SK-N-SH treated with all-trans-retinoic acid at 6 μM for 48 hours (cell line): ENCODE results near the gene LAIR1.

Experiments
- ATAC-seq: fragments of 200-7000 bp; cut with Tn5 transposase; 3 replicates; pipeline ENCODE4 v1.9.1; 2020; ENCODE audit warnings: mild to moderate bottlenecking, moderate library complexity
- ARNTL ChIP-seq: fragments of 450-650 bp; formaldehyde crosslinking; IDR thresholded peaks from 2 replicates; pipeline ENCODE4 v1.5.0; 2020; ENCODE audit warnings: low read depth, mild to moderate bottlenecking, moderate library complexity, borderline replicate concordance
- BACH2 ChIP-seq: fragments of 250-450 bp; sonication (Bioruptor Pico); IDR thresholded peaks from 2 replicates; pipeline ENCODE4 v1.9.0; 2021; ENCODE audit warnings: mild to moderate bottlenecking, borderline replicate concordance
- CSDC2 ChIP-seq: fragments of 250-450 bp; sonication (Bioruptor Pico); IDR thresholded peaks from 2 replicates; pipeline ENCODE4 v1.5.0; 2020; ENCODE audit warnings: mild to moderate bottlenecking, moderate library complexity
- CSRNP3 ChIP-seq: fragments of 250-450 bp; sonication (Bioruptor Pico); IDR thresholded peaks from 2 replicates; pipeline ENCODE4 v1.5.1; 2021; ENCODE audit warnings: mild to moderate bottlenecking, moderate library complexity
- ESRRG ChIP-seq: fragments of 250-450 bp; sonication (Bioruptor Pico); IDR thresholded peaks from 2 replicates; pipeline ENCODE4 v1.6.1; 2021; ENCODE audit warnings: mild to moderate bottlenecking
- GLIS3 ChIP-seq: fragments of 250-450 bp; sonication (Bioruptor Pico); IDR thresholded peaks from 2 replicates; pipeline ENCODE4 v1.5.0; 2020; ENCODE audit warnings: mild to moderate bottlenecking, moderate library complexity
- OSR1 ChIP-seq: fragments of 250-450 bp; sonication (Bioruptor Pico); IDR thresholded peaks from 2 replicates; pipeline ENCODE4 v1.8.0; 2022; ENCODE audit warnings: moderate library complexity, mild to moderate bottlenecking, inconsistent platforms
- PATZ1 ChIP-seq: fragments of 250-450 bp; sonication (Bioruptor Pico); IDR thresholded peaks from 2 replicates; pipeline ENCODE4 v1.8.0; 2020; ENCODE audit warnings: mild to moderate bottlenecking, moderate library complexity, borderline replicate concordance
- POU6F1 ChIP-seq: fragments of 250-450 bp; sonication (Bioruptor Pico); IDR thresholded peaks from 2 replicates; pipeline ENCODE4 v1.8.0; 2021; ENCODE audit warnings: low read depth, mild to moderate bottlenecking, moderate library complexity, borderline replicate concordance
- PPARA ChIP-seq: fragments of 250-450 bp; sonication (Bioruptor Pico); IDR thresholded peaks from 2 replicates; pipeline ENCODE4 v1.5.0; 2020; ENCODE audit warnings: mild to moderate bottlenecking, borderline replicate concordance
- RARB ChIP-seq: fragments of 250-450 bp; sonication (Bioruptor Pico); IDR thresholded peaks from 2 replicates; pipeline ENCODE4 v1.8.0; 2021; ENCODE audit warnings: mild to moderate bottlenecking, moderate library complexity
- TCF4 ChIP-seq: fragments of 250-450 bp; sonication (Bioruptor Pico); IDR thresholded peaks from 2 replicates; pipeline ENCODE4 v1.8.0; 2021; ENCODE audit warnings: mild to moderate bottlenecking, moderate library complexity, borderline replicate concordance
- TSHZ2 ChIP-seq: fragments of 250-450 bp; sonication (Bioruptor Pico); IDR thresholded peaks from 2 replicates; pipeline ENCODE4 v1.5.0; 2020; ENCODE audit warnings: mild to moderate bottlenecking, moderate library complexity
- ZC3H10 ChIP-seq: fragments of 250-450 bp; sonication (Bioruptor Pico); IDR thresholded peaks from 2 replicates; pipeline ENCODE4 v1.5.1; 2021; ENCODE audit warnings: mild to moderate bottlenecking, moderate library complexity
- ZFP3 ChIP-seq: fragments of 250-450 bp; sonication (Bioruptor Pico); IDR thresholded peaks from 2 replicates; pipeline ENCODE4 v1.5.0; 2020; ENCODE audit warnings: mild to moderate bottlenecking, moderate library complexity
- ZFP30 ChIP-seq: fragments of 450-650 bp; formaldehyde crosslinking; IDR thresholded peaks from 2 replicates; pipeline ENCODE4 v1.5.0; 2022; ENCODE audit warnings: mild to moderate bottlenecking, moderate library complexity
- ZNF565 ChIP-seq: fragments of 450-650 bp; formaldehyde crosslinking; conservative IDR thresholded peaks from 2 replicates; pipeline ENCODE4 v1.5.0; 2020; ENCODE audit warnings: low read depth, mild to moderate bottlenecking, moderate library complexity
- ZNF70 ChIP-seq: fragments of 450-650 bp; formaldehyde crosslinking; IDR thresholded peaks from 2 replicates; pipeline ENCODE4 v1.5.0; 2020; ENCODE audit warnings: mild to moderate bottlenecking, moderate library complexity
- ZNF8 ChIP-seq: fragments of 450-650 bp; formaldehyde crosslinking; IDR thresholded peaks from 2 replicates; pipeline ENCODE4 v1.5.0; 2020; ENCODE audit warnings: mild to moderate bottlenecking, moderate library complexity

The LAIR1 gene

GRCh38 chr19:54364775-54365257, at the start of gene LAIR1:
Gene LAIR1, minus strand, starts transcription at chr19:54364931. Its CDS starts 127 bp downstream, at chr19:54364804.
- TF ChIP-seq OSR1 (CRISPR knock-in tag) = no peak
- no peak for TF ChIP-seq RARB (CRISPR knock-in tag)
- no peak for TF ChIP-seq POU6F1 (CRISPR knock-in tag)
- TF ChIP-seq ZC3H10 = no peak
- TF ChIP-seq CSDC2 = no peak
- TF ChIP-seq ZNF8 (CRISPR knock-in tag) = no peak
- ATAC-seq = no peak

- no peak for ATAC-seq
- TF ChIP-seq ZFP30 = no peak
- TF ChIP-seq ARNTL = no peak
- TF ChIP-seq PPARA (CRISPR knock-in tag) = no peak
- TF ChIP-seq ZNF565 = no peak
- TF ChIP-seq ZNF8 (CRISPR knock-in tag) = no peak
- TF ChIP-seq TSHZ2 (CRISPR knock-in tag) = no peak
- TF ChIP-seq, all 23 proteins: peak for 0
These were observed 49.4 kb upstream of the LAIR1 start for GRCh38 chr19:54414156-54414555.

GRCh38 chr19:54412877-54413276, 48.1 kb upstream of the LAIR1 start:
- no peak for ATAC-seq
- TF ChIP-seq POU6F1 (CRISPR knock-in tag) = no peak
- no peak for TF ChIP-seq ZNF70
- no peak for TF ChIP-seq TCF4 (CRISPR knock-in tag)
- no peak for TF ChIP-seq BACH2 (CRISPR knock-in tag)
- no peak for TF ChIP-seq ARNTL
- TF ChIP-seq ZNF565 = no peak
- no peak for TF ChIP-seq CSRNP3 (CRISPR knock-in tag)
- TF ChIP-seq ZFP3 = no peak
- TF ChIP-seq TSHZ2 (CRISPR knock-in tag) = no peak
- TF ChIP-seq ESRRG (CRISPR knock-in tag) = no peak

- no peak for ATAC-seq
- TF ChIP-seq ZNF565 = no peak
- no peak for TF ChIP-seq PATZ1 (CRISPR knock-in tag)
- TF ChIP-seq TSHZ2 (CRISPR knock-in tag) = no peak
- no peak for TF ChIP-seq POU6F1 (CRISPR knock-in tag)
- TF ChIP-seq ESRRG (CRISPR knock-in tag) = no peak
- TF ChIP-seq GLIS3 (CRISPR knock-in tag) = no peak
- no peak for TF ChIP-seq TCF4 (CRISPR knock-in tag)
These were observed 46.3 kb upstream of the LAIR1 start for GRCh38 chr19:54411033-54411432.
